ENCODE data around the gene ATP5F1D.

ATP5F1D gene

GRCh38 chr19:1272423-1273262 is 31.1 kb downstream of the ATP5F1D start:
- Histone ChIP-seq H3K4me1 (ENCODE audit: insufficient read depth, low read length, poor library complexity, severe bottlenecking) (peaks cover 46% of the 10 kb centered on the region), H4K20me1 (ENCODE audit: insufficient read depth, low read length, poor library complexity, severe bottlenecking) (peaks cover 66% of the 10 kb centered on the region), H3K9ac (ENCODE audit: low read depth, low read length, poor library complexity, severe bottlenecking) (peak overlapping the region; percentile 7), H3K4me2 (ENCODE audit: low read depth, low read length, poor library complexity, severe bottlenecking) (peak overlapping the region; percentile 100), H3K9me3 (ENCODE audit: insufficient read depth, low read depth, low read length) (no peaks in the 10 kb centered on the region), H2AFZ (ENCODE audit: low read length) (no peak overlapping the region), H3K36me3 (ENCODE audit: insufficient read depth, low read length) (peaks cover 49% of the 10 kb centered on the region; the same call in 1 of the 2 replicates), H3K4me3 (ENCODE audit: low read length, poor library complexity, severe bottlenecking) (no peak overlapping the region), H3K79me2 (ENCODE audit: insufficient read depth, low read length) (peaks cover 72% of the 10 kb centered on the region), H3K27me3 (ENCODE audit: insufficient read depth, low read length, poor library complexity, severe bottlenecking) (peaks cover 4% of the 10 kb centered on the region), H3F3A (ENCODE audit: low read depth) (peaks cover 14% of the 10 kb centered on the region), H3K9me2 (replicated peaks; ENCODE audit: low read depth, low read length) (no peaks in the 10 kb centered on the region)
- TF ChIP-seq EZH2phosphoT487 (IDR thresholded peaks at IDR 0.05; ENCODE audit: borderline replicate concordance) (no peak), CTCF (conservative IDR thresholded peaks at IDR 0.05; ENCODE audit: low read length) (no peak)

GRCh38 chr19:1273263-1274041 is 31.9 kb downstream of the ATP5F1D start:
- Histone ChIP-seq H3K27me3 (ENCODE audit: insufficient read depth, low read length, poor library complexity, severe bottlenecking) (peaks cover 4% of the 10 kb centered on the region), H3K36me3 (ENCODE audit: insufficient read depth, low read length) (peaks cover 49% of the 10 kb centered on the region; the same call in 1 of the 2 replicates), H3K4me1 (ENCODE audit: insufficient read depth, low read length, poor library complexity, severe bottlenecking) (peaks cover 44% of the 10 kb centered on the region), H3K4me3 (ENCODE audit: low read length, poor library complexity, severe bottlenecking) (no peak overlapping the region), H3K4me2 (ENCODE audit: low read depth, low read length, poor library complexity, severe bottlenecking) (no peak overlapping the region), H3K9me2 (replicated peaks; ENCODE audit: low read depth, low read length) (no peaks in the 10 kb centered on the region), H3K79me2 (ENCODE audit: insufficient read depth, low read length) (peaks cover 72% of the 10 kb centered on the region), H3K9me3 (ENCODE audit: insufficient read depth, low read depth, low read length) (no peaks in the 10 kb centered on the region), H3F3A (ENCODE audit: low read depth) (peaks cover 14% of the 10 kb centered on the region), H4K20me1 (ENCODE audit: insufficient read depth, low read length, poor library complexity, severe bottlenecking) (peaks cover 66% of the 10 kb centered on the region), H3K9ac (ENCODE audit: low read depth, low read length, poor library complexity, severe bottlenecking) (no peak overlapping the region), H2AFZ (ENCODE audit: low read length) (no peak overlapping the region)
- no peak for TF ChIP-seq EZH2phosphoT487 (IDR thresholded peaks at IDR 0.05; ENCODE audit: borderline replicate concordance)

- TF ChIP-seq CTCF (conservative IDR thresholded peaks at IDR 0.05; ENCODE audit: low read length) (no peak), EZH2phosphoT487 (IDR thresholded peaks at IDR 0.05; ENCODE audit: borderline replicate concordance) (no peak)
- Histone ChIP-seq H3K79me2 (ENCODE audit: insufficient read depth, low read length) (peaks cover 72% of the 10 kb centered on the region), H3K36me3 (ENCODE audit: insufficient read depth, low read length) (peaks cover 55% of the 10 kb centered on the region; the same call in 1 of the 2 replicates), H3K9me3 (ENCODE audit: insufficient read depth, low read depth, low read length) (no peaks in the 10 kb centered on the region), H3K4me1 (ENCODE audit: insufficient read depth, low read length, poor library complexity, severe bottlenecking) (peaks cover 40% of the 10 kb centered on the region), H3F3A (ENCODE audit: low read depth) (peaks cover 14% of the 10 kb centered on the region), H3K4me3 (ENCODE audit: low read length, poor library complexity, severe bottlenecking) (peak overlapping the region; percentile 90), H4K20me1 (ENCODE audit: insufficient read depth, low read length, poor library complexity, severe bottlenecking) (peaks cover 66% of the 10 kb centered on the region), H3K4me2 (ENCODE audit: low read depth, low read length, poor library complexity, severe bottlenecking) (peak overlapping the region; percentile 98), H3K9me2 (replicated peaks; ENCODE audit: low read depth, low read length) (no peaks in the 10 kb centered on the region), H2AFZ (ENCODE audit: low read length) (no peak overlapping the region), H3K9ac (ENCODE audit: low read depth, low read length, poor library complexity, severe bottlenecking) (no peak overlapping the region), H3K27me3 (ENCODE audit: insufficient read depth, low read length, poor library complexity, severe bottlenecking) (peaks cover 4% of the 10 kb centered on the region)
Measured at GRCh38 chr19:1274081-1274851, 32.7 kb downstream of the ATP5F1D start.

All from Loucy (cell line).